HG02938 (cell line): ENCODE results near the gene CLASRP.
A peak's percentile ranks its signal among the peaks of the same experiment; 100 is the strongest.

Experiments used
- ATAC-seq: cut with Tn5 transposase; IDR thresholded peaks from one replicate; pipeline ENCODE4 v1.9.1; 2021; ENCODE audit warnings: mild to moderate bottlenecking, moderate library complexity; ENCODE audit not compliant: unreplicated experiment

Gene CLASRP

GRCh38 chr19:45079063-45079910 lies 40.4 kb downstream of the CLASRP start, which contains the start of gene GEMIN7:
Gene GEMIN7, plus strand, starts transcription at chr19:45079260. Its CDS starts 10,855 bp downstream, at chr19:45090115.
- ATAC-seq = no peak

- no peak for ATAC-seq
Measured at GRCh38 chr19:45079911-45080370, 41.1 kb downstream of the CLASRP start.

DNA sequence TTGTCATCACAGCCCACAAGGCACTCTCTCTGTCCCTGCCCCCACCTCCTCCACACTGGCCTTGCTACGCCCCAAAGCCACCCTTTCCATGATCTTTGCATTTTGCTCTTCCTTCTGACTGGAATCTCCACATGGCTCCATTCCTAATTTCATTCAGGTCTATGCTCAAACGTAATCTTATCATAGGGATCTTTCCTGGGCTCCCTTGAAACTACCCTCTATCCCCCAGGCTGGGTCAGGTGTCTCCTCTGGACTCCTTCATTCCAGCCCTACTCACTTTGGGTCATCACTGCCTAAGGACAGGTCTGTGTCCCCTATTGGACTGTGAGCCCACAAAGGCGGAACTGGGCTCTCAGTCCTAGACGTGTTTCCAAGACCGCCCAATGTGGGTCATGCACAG lies 43.3 kb downstream of the CLASRP start:
- no peak for ATAC-seq

DNA sequence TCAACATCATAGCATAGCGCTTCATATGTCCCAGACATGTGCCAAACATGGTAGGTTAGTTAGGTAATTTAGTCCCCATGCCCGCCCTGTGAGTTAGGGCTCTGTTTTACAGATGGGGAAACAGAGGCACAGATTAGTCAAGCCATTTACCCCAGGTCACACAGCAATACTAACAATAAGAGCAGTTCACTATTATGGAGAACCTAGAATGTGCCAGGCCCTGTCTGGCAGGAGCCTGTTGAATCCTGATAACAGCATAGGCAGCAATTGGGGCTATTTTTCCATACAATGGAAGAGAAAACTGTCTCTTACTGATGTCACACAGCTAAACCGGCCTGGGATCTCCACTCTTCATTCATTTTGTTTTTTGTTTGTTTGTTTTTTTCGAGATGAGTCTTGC lies 47.6 kb downstream of the CLASRP start:
- ATAC-seq = no peak

GRCh38 chr19:45087531-45087930 lies 48.7 kb downstream of the CLASRP start:
- ATAC-seq = no peak

DNA sequence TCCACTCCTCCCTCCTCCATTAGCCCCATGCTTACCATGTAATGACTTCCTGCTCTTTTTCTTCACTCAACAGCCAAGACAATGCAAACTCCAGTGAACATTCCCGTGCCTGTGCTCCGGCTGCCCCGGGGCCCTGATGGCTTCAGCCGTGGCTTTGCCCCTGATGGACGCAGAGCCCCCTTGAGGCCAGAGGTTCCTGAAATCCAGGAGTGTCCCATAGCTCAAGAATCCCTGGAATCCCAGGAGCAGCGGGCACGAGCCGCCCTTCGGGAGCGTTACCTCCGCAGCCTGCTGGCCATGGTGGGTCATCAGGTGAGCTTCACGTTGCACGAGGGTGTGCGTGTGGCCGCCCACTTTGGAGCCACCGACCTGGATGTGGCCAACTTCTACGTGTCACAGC lies 51.2 kb downstream of the CLASRP start:
- ATAC-seq = no peak

DNA sequence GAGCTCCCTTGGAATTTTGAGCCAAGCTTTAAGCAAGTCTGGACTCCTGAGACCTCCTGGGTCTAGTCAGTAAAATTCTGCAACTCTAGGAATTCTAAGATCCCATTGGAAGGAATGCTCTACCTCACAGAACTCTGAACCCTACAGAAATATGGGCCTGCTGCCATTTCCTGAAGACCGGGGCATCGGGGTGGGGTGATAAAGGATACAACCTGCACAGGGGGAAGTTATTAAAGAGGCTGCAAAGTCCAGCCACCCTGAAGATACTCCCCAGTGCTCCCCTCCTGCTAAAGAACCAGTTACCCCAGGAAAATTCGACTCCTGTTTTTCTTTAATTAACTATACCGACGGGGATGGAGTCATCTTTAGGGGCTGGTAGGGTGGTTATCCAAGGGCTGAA lies 51.8 kb downstream of the CLASRP start:
- no peak for ATAC-seq

DNA sequence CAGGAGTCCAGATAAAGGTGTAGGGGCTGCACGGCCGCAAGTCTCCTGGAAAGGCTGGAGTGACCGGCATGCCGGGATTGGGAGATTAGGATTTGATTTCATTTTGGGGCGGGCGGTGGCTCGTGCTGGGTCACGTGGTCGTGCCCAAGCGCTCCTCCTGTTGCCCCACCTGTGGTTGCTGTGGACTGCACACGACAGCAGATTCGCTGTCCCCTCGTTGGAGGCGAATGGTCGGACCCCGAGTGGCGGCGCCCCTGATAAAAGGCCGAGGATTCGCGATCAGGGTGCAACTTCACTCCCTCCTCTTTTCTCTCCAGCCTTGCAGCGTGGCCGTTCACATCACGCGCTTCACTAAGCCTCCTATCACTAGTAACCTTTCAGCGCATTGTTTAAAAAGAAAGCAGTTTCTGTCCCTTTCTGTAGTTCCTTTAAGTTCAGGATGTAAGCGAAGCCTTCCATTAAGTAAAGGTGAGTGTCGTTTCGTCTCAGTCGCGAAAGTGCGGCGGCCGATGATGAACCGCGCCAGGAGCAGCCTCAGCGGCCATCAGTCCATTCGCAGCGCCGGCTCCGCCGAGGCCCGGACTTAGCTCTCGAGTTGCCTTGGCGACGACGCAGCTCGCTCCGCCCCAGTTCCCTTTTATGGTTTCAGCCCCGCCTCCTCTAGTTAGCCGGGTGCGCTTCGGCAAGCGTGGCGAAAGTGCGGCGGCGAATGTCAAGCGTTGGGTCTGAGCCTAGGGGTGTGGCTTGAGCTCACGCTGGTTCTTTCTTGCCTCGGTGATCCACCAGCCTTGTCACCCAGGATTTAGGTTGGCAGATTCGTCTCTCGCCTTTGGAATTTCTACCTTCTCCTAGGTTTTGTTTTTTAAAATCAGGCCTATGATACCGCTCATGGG lies 52.4 kb downstream of the CLASRP start:
- ATAC-seq = peak; percentile 53

DNA sequence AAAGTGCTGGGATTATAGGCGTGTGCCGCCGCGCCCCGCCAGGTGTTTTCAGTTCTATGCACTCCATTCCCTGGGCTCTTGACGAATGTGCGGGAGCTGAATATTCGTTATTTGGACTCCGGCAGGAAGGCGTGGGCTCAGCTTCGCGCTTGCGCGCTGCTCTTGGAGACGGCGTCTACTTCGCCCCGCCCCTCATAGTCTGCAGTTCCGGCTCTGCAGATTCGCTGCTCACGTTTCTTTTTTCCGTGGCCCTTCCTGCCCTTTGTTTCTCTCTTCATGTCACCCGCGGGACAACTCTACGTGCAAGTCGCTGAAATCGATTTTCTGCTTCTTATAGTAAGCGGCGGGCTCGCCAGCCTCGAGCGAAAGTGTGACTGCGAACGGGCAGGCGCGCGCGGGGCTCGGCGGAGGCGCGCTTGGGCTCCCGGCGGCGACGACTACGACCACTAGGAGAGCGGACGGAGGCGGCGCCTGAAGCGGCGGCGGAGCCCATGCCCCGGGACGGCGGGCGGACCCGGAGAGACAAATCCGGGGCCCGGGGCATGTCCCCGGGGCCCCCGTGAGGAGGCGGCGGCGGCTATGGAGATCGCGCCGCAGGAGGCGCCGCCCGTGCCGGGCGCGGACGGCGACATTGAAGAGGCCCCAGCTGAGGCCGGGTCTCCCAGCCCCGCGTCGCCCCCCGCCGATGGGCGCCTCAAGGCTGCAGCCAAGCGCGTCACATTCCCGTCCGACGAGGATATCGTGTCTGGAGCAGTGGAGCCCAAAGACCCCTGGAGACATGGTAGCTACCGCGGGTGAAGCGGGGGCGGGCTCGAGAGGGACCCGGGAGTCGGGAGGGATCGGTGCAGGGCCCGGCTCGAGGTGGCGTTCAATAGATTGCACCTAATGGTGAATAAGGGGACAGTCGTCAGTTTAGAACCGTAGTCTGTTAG lies 54.2 kb downstream of the CLASRP start, which contains the start of gene PPP1R37:
PPP1R37 (plus strand) TSS at position 433 of the 932 bp plus-strand sequence; CDS start at position 580, 147 bp downstream.
- no peak for ATAC-seq

- no peak for ATAC-seq
Measured at GRCh38 chr19:45094137-45094536, 55.3 kb downstream of the CLASRP start.

- no peak for ATAC-seq
Measured at GRCh38 chr19:45094707-45095106, 55.9 kb downstream of the CLASRP start.

DNA sequence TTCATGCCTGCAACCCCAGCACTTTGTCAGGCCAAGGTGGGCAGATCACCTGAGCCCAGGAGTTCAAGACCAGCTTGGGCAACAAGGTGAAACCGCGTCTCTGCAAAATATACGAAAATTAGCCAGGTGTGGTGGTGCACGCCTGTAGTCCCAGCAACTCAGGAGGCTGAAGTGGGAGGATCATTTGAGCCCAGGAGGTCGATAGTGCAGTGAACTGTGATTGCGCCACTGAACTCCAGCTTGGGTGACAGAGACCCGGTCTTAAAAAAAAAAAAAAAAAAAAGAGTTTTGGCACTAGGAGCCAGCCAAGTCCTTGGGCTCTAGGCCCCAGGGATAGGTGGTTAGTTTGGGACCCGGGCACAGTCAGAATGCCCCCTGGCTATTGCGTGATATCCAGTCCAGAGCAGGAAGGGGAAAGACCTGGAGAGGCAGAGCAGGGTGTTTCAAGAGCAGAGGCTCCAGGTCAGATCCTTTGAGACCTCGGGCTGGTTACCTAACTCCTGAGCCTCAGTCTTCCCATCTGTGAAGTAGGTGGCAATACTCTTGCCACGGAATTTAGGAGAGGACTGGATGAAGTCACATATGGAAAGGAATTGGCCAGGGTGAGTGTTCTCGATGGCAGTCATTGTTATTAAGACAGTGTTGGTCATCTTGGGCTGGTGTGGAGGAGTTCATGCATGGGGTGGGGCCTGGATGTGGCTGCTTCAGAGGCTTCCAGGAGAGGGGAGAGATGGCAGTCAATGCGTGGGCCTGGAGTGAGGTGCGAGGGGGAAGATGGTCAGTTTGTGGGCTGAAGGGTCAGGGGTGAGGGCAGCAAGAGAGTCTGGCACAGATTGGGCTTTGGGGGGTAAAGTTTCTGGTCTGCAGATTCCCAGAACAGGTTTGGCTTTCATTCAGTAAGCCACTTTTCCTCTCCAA lies 56.9 kb downstream of the CLASRP start:
- no peak for ATAC-seq

- no peak for ATAC-seq
Measured at GRCh38 chr19:45096700-45097099, 57.9 kb downstream of the CLASRP start.

DNA sequence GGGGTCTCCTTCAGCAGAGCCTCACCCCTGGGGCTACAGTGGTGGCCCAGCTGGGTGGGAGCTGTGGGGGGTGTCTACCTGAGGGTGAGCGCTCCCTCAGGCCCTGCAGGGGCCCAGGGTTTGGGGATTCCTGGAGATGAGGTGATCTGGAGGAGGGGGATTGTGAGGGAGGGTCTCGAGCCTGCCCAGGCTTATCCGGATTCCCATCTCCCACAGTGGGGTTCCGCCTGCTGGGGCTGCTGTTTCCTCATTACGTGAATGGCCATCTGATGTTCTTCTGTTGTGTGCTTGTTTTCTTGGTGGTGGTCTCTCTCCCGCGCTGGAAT lies 58.6 kb downstream of the CLASRP start:
- ATAC-seq = no peak

- ATAC-seq = no peak
Measured at GRCh38 chr19:45097776-45098520, 59.1 kb downstream of the CLASRP start.

- ATAC-seq = no peak
Measured at GRCh38 chr19:45098521-45099466, 59.9 kb downstream of the CLASRP start.

DNA sequence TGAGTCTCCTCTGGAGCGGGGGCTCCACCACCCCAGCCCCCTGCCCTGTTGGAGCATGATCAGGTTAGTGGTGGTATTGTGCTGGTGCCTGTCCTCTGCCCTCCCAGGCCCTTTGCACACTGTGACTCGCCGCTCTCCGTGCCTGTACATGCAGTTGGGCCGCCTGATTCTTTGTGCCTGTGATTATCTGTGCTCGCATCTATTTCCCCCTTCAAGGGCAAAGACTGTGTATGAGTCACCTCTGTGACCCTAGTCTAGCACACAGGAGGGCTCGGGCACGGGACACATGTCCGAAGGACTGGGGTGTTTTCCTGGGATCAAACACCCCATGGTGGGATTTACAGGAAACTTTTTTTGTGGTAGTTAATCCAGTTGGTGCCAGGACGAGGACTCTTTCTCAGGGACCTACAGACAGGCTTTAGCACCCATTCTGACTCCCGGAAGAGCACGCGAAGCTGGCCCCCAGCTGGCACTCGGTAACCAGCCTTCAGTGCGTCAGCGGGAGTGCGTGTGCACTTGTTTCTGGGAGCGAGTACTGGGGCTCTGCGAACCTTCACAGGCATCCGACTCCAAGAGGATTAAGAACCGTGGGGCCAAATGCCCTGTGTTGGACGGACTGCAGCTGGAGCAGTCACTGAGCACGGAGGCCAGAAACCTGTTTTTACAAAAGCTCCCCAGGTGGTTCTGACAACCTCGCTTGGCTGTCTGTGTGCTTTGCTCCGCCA lies 60.8 kb downstream of the CLASRP start:
- ATAC-seq = no peak
